ENCODE measurements around the gene FOXO1. TPM values are rescaled to one million over a fixed set of nuclear protein-coding genes. Genes with fewer than 3 reads are reported as not detected.
A peak's percentile ranks its signal among the peaks of the same experiment; 100 is the strongest.

Gene FOXO1
- total RNA-seq, 2 donors from 2014 or later: 20.1 to 29.7 TPM

- no peaks in the 10 kb centered on the region for H3K36me3 ChIP-seq (ENCODE audit: control insufficient read depth, insufficient read depth, low read length)
- Mint-ChIP-seq H3K4me3 (no peak overlapping the region), H3K9me3 (no peaks in the 10 kb centered on the region), H3K4me1 (peaks cover 48% of the 10 kb centered on the region), H3K27me3 (ENCODE audit: insufficient read depth) (no peaks in the 10 kb centered on the region), H3K27ac (no peak overlapping the region), H3K36me3 (ENCODE audit: low read depth) (peaks cover 8% of the 10 kb centered on the region)
- peaks cover 9% of the 10 kb centered on the region for H3K9me3 ChIP-seq (ENCODE audit: control insufficient read depth, low read length)
- H3K27me3 ChIP-seq (ENCODE audit: control insufficient read depth, insufficient read depth, low read length, poor library complexity, severe bottlenecking): no peaks in the 10 kb centered on the region
- 94 to 97% methylated on average over 13 to 14 of the region's 15 CpGs for WGBS, 2 experiments (ENCODE audit: insufficient coverage in 1 of 2, insufficient read length in 1 of 2)
- H3K9ac ChIP-seq (ENCODE audit: extremely low read depth, low read length, poor library complexity, severe bottlenecking): no peak overlapping the region
- DNase-seq: no peak
- no peak overlapping the region for H3K4me3 ChIP-seq (ENCODE audit: low read length)
- peaks cover 6% of the 10 kb centered on the region for H3K4me1 ChIP-seq (ENCODE audit: control insufficient read depth, insufficient read depth, low read length)
- no peak overlapping the region for H3K27ac ChIP-seq (ENCODE audit: low read depth, low read length)
- TF ChIP-seq CTCF (conservative IDR thresholded peaks at IDR 0.05): no peak
Measured at GRCh38 chr13:40618581-40619478, 47.6 kb downstream of the FOXO1 start.

- Mint-ChIP-seq H3K4me3 (no peak overlapping the region), H3K4me1 (peaks cover 50% of the 10 kb centered on the region), H3K36me3 (ENCODE audit: low read depth) (peaks cover 6% of the 10 kb centered on the region), H3K9me3 (no peaks in the 10 kb centered on the region), H3K27ac (no peak overlapping the region), H3K27me3 (ENCODE audit: insufficient read depth) (no peaks in the 10 kb centered on the region)
- Histone ChIP-seq H3K9ac (ENCODE audit: extremely low read depth, low read length, poor library complexity, severe bottlenecking) (no peak overlapping the region), H3K4me1 (ENCODE audit: control insufficient read depth, insufficient read depth, low read length) (peaks cover 12% of the 10 kb centered on the region), H3K27me3 (ENCODE audit: control insufficient read depth, insufficient read depth, low read length, poor library complexity, severe bottlenecking) (no peaks in the 10 kb centered on the region), H3K36me3 (ENCODE audit: control insufficient read depth, insufficient read depth, low read length) (no peaks in the 10 kb centered on the region), H3K4me3 (ENCODE audit: low read length) (no peak overlapping the region), H3K27ac (ENCODE audit: low read depth, low read length) (no peak overlapping the region), H3K9me3 (ENCODE audit: control insufficient read depth, low read length) (peaks cover 1% of the 10 kb centered on the region)
- DNase-seq: no peak
- no peak for TF ChIP-seq CTCF (conservative IDR thresholded peaks at IDR 0.05)
- 92 to 95% methylated on average over 8 of the region's 8 CpGs for WGBS, 2 experiments (ENCODE audit: insufficient coverage in 1 of 2, insufficient read length in 1 of 2)
Measured at GRCh38 chr13:40617801-40618356, 48.6 kb downstream of the FOXO1 start.

- TF ChIP-seq CTCF (conservative IDR thresholded peaks at IDR 0.05): no peak
- DNase-seq: no peak
- no peaks in the 10 kb centered on the region for H3K9me3 ChIP-seq (ENCODE audit: control insufficient read depth, low read length)
- 86 to 92% methylated on average over 7 of the region's 7 CpGs for WGBS, 2 experiments (ENCODE audit: insufficient coverage in 1 of 2, insufficient read length in 1 of 2)
- Mint-ChIP-seq H3K27ac (peak overlapping the region; percentile 6), H3K36me3 (ENCODE audit: low read depth) (peaks cover 6% of the 10 kb centered on the region), H3K27me3 (ENCODE audit: insufficient read depth) (no peaks in the 10 kb centered on the region), H3K9me3 (no peaks in the 10 kb centered on the region), H3K4me1 (peaks cover 51% of the 10 kb centered on the region), H3K4me3 (no peak overlapping the region)
- H3K36me3 ChIP-seq (ENCODE audit: control insufficient read depth, insufficient read depth, low read length): no peaks in the 10 kb centered on the region
- no peak overlapping the region for H3K4me3 ChIP-seq (ENCODE audit: low read length)
- no peak overlapping the region for H3K27ac ChIP-seq (ENCODE audit: low read depth, low read length)
- peaks cover 8% of the 10 kb centered on the region for H3K4me1 ChIP-seq (ENCODE audit: control insufficient read depth, insufficient read depth, low read length)
- H3K27me3 ChIP-seq (ENCODE audit: control insufficient read depth, insufficient read depth, low read length, poor library complexity, severe bottlenecking): no peaks in the 10 kb centered on the region
- no peak overlapping the region for H3K9ac ChIP-seq (ENCODE audit: extremely low read depth, low read length, poor library complexity, severe bottlenecking)
Measured at GRCh38 chr13:40615619-40616018, 50.8 kb downstream of the FOXO1 start.
